Stimulated activated naive CD8-positive, alpha-beta T cell treated with anti-CD3 and anti-CD28 coated beads, Interleukin-15, amount 100 ng/mL, for 72 hours (primary cell): Measurements from ENCODE around the gene EDRF1.
"Not testable (repeated sequence)": the region's sequence is repeated elsewhere in the genome, so short reads cannot be mapped to it uniquely, and the experiment has no call there.

Experiments used
- ATAC-seq: fragments of 150-1000 bp; cut with Tn5 transposase; 2 replicates; pipeline ENCODE4 v1.10.0; 2021; ENCODE audit warnings: mild to moderate bottlenecking, moderate library complexity
- DNase-seq, 2 donors: peaks; one replicate each; pipeline ENCODE4 v3.0.0; 2021 to 2022
- H3K27ac Mint-ChIP-seq, 2 donors: one replicate each; pipeline ENCODE4 v1.8.0; 2022; ENCODE audit warnings: mild to moderate bottlenecking in 2 of 2, mixed read lengths in 2 of 2, moderate library complexity in 2 of 2
- H3K27me3 Mint-ChIP-seq: one replicate; pipeline ENCODE4 v1.8.0; 2022; ENCODE audit warnings: mixed read lengths
- H3K4me1 Mint-ChIP-seq: one replicate; pipeline ENCODE4 v1.8.0; 2022; ENCODE audit warnings: mild to moderate bottlenecking, mixed read lengths
- H3K4me3 Mint-ChIP-seq, 2 donors: one replicate each; pipeline ENCODE4 v1.8.0; 2022; ENCODE audit warnings: mild to moderate bottlenecking in 2 of 2, mixed read lengths in 2 of 2, moderate library complexity in 1 of 2
- H3K9me3 Mint-ChIP-seq, 2 donors: one replicate each; pipeline ENCODE4 v1.8.0; 2022; ENCODE audit warnings: mixed read lengths in 2 of 2

Gene EDRF1

DNA sequence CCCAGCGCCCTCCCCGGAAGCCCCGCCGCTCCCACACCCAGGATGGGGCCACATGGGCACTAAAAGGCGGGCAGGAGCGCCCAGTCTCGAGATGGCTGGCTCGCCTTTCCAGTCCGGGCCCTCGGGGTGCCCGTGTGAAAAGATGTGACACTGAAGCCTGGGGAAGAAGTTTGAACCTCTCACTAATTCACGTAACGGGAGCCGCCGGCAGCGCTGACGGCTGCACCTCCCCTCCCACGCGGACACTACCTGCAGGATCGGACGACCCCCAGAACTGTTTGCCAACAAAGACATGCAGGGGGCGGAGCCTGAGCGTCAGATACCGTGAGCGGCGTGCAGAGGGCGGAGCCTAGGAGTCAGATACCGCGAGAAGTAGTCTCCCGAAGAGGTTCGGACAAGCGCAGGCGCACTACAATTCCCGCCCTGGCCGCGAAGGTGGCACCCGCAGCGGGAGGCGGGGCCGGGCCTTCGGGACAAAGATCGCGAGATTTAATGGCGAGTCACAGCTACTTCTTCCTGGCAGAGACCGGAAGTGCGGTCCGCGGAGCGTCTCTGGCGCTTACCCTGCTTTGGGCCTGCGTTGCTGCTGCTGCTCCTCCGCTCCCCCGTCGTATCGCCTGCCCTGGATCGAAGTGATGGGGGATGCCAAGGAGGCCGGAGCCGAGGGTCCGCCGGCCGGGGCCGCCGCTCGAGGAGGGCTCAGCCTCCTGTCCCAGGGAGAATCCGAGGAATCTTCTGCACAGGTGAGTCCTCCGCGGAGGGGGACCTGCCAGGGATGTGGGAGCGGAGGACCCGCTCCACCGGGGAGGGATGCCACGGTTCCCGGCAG lies at the start of gene EDRF1:
Gene EDRF1, plus strand, starts transcription at position 537 of the 829 bp plus-strand sequence. Its CDS starts 99 bp downstream, at position 636.
- DNase-seq (peak; percentile 99), ATAC-seq (peak; percentile 96)
- Mint-ChIP-seq H3K27ac (peak within 1 kb of the TSS; percentile 99), H3K4me3 (peak within 1 kb of the TSS; percentile 94 to 99), H3K4me1 (peaks cover 28% of the 10 kb centered on the region), H3K9me3 (peaks cover 0 to under 1% of the 10 kb centered on the region in 2 donors), H3K27me3 (no peaks in the 10 kb centered on the region)

GRCh38 chr10:125672884-125673283 lies 46.6 kb upstream of the EDRF1 start:
- H3K27me3 Mint-ChIP-seq = peaks cover 26% of the 10 kb centered on the region

DNA sequence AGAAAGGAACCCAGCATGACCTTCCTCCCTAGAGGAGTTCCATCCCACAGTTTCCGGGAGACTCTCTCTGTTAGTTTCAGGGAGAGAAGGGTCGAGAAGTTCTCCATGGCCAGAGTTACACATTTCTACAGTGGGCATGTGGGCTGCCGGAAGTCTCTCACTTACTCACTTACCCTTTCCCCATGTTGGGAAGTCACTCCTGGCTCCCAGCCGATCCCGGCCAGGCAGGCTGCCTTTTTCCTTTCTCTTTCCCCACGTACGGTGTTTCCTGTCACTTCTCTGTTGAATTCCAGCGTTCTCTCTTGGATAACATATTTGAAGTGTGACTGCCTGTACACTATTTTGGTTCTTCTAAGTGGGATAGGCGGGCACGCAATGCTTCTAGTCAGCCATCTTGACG lies 40.1 kb upstream of the EDRF1 start:
- H3K4me1 Mint-ChIP-seq = no peaks in the 10 kb centered on the region
- DNase-seq (no peak), ATAC-seq (no peak)
- no peak overlapping the region for H3K27ac Mint-ChIP-seq
- no peaks in the 10 kb centered on the region for H3K27me3 Mint-ChIP-seq
- H3K4me3 Mint-ChIP-seq = no peak overlapping the region
- peaks cover 23 to 36% of the 10 kb centered on the region in 2 donors for H3K9me3 Mint-ChIP-seq

More at GRCh38 chr10:125672884-125673283, 46.6 kb upstream of the EDRF1 start:
- no peak overlapping the region for H3K27ac Mint-ChIP-seq
- peaks cover 44% of the 10 kb centered on the region in 2 donors for H3K9me3 Mint-ChIP-seq
- H3K4me1 Mint-ChIP-seq = no peaks in the 10 kb centered on the region
- no peak overlapping the region for H3K4me3 Mint-ChIP-seq
- ATAC-seq (no peak), DNase-seq (no peak)

DNA sequence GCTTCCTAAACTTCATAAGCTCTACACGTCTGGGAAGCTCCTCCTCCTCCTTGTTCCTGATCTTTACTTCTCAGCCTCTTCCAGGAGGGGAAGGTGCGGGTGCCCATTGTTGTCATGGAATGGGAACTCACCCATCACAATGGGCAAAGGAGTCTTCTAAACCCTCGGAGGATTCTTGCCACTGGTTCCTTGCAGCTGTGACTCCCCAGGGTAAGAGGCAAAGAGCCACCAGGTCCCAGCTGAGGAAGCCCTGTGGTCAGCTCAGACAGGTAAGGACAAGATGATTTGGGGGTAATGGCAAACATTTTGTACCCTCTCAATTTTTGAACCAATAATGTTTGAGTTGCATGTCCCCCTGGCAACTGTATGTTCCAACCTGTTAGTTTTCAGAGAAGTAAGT lies 36.4 kb upstream of the EDRF1 start, which contains the start of gene TEX36:
Gene TEX36, minus strand, starts transcription at position 101 of the 400 bp plus-strand sequence. CDS start 174 bp downstream, outside the sequence.
- H3K4me3 Mint-ChIP-seq = no peak within 1 kb of the TSS
- no peak for ATAC-seq
- no peak within 1 kb of the TSS for H3K27ac Mint-ChIP-seq

GRCh38 chr10:125683821-125684220 lies 35.7 kb upstream of the EDRF1 start:
- no peaks in the 10 kb centered on the region for H3K27me3 Mint-ChIP-seq
- no peak overlapping the region for H3K4me3 Mint-ChIP-seq
- H3K27ac Mint-ChIP-seq = no peak overlapping the region
- H3K9me3 Mint-ChIP-seq = peaks cover 5 to 9% of the 10 kb centered on the region in 2 donors
- ATAC-seq = no peak
- no peak for DNase-seq
- no peaks in the 10 kb centered on the region for H3K4me1 Mint-ChIP-seq

More for the DNA sequence above, 36.4 kb upstream of the EDRF1 start, which contains the start of gene TEX36:
- H3K9me3 Mint-ChIP-seq = peaks cover 5 to 15% of the 10 kb centered on the region in 2 donors
- H3K4me1 Mint-ChIP-seq = no peaks in the 10 kb centered on the region
- no peaks in the 10 kb centered on the region for H3K27me3 Mint-ChIP-seq
- DNase-seq = no peak

DNA sequence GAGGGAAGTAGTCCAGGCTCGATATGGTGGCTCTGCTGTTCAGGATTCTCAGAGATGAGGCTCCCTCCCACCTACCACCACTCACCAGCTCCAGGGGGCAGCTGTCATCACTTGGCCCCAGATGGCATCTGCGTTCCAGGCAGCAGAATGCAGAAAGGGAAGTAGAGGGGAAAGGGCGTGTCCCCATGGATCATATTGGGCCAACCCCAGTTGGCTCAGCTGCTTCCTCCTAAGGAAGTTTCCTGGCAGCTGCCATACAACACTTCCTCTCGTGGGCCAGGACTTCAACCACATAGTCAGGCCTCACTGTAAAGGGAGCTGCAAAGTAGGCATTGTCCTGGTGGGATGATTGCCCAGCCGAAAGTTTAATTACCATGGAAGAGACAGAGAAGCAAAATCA lies 34.9 kb upstream of the EDRF1 start:
- DNase-seq (no peak), ATAC-seq (no peak)
- no peak overlapping the region for H3K27ac Mint-ChIP-seq
- peaks cover 4 to 5% of the 10 kb centered on the region in 2 donors for H3K9me3 Mint-ChIP-seq
- H3K4me1 Mint-ChIP-seq = no peaks in the 10 kb centered on the region
- no peaks in the 10 kb centered on the region for H3K27me3 Mint-ChIP-seq
- H3K4me3 Mint-ChIP-seq = no peak overlapping the region

- ATAC-seq = no peak
- Mint-ChIP-seq H3K27me3 (no peaks in the 10 kb centered on the region), H3K9me3 (no peaks in the 10 kb centered on the region), H3K4me1 (peaks cover 6% of the 10 kb centered on the region), H3K27ac (no peak overlapping the region), H3K4me3 (no peak overlapping the region)
- DNase-seq = no peak
Measured at GRCh38 chr10:125687507-125688185, 31.9 kb upstream of the EDRF1 start.

GRCh38 chr10:125689955-125690569 lies 29.4 kb upstream of the EDRF1 start:
- Mint-ChIP-seq H3K9me3 (no peaks in the 10 kb centered on the region), H3K27ac (no peak overlapping the region), H3K4me1 (peaks cover 6% of the 10 kb centered on the region), H3K4me3 (no peak overlapping the region), H3K27me3 (no peaks in the 10 kb centered on the region)
- ATAC-seq (no peak), DNase-seq (no peak)

DNA sequence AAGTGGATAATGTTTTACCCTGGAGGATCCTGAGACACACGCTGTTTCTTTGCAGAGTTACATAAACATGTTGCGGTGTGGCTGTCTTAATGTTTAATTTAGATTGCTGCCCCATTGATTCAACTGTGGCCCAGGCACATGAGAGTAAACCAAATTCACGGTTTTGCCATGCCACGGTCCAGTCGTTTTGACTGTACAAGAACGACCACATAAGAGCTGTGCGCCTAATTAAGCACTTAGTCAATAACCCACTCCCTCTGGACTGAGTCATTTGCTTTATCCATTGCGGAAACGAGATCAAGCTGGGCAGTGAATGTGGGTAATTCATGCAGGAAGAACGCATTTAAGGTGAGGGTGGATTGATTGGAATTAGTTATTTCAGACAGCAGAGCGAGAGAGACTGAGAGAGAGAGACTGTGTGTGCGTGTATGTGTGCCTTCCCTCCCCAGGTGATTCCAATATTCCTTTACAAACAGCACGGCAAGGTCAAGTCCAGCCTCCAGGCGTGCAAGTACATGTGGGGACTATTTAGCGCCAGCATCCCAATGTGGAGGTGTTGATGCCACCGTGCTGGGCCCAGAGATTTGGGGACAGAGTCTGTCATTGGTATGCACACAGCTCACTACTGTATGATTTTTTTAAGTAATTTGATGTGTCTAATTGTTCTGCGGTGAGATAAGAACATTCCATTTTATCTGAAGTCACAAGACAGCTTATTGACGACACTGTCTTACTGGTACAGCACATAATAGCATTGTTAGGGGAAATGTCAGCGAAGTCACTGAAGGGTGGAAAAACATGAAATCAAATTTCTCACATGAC lies 28.1 kb upstream of the EDRF1 start:
- H3K4me1 Mint-ChIP-seq = peaks cover 6% of the 10 kb centered on the region
- no peaks in the 10 kb centered on the region for H3K9me3 Mint-ChIP-seq
- no peak for ATAC-seq
- H3K27me3 Mint-ChIP-seq = no peaks in the 10 kb centered on the region
- H3K4me3 Mint-ChIP-seq = no peak overlapping the region
- no peak for DNase-seq
- H3K27ac Mint-ChIP-seq = no peak overlapping the region

DNA sequence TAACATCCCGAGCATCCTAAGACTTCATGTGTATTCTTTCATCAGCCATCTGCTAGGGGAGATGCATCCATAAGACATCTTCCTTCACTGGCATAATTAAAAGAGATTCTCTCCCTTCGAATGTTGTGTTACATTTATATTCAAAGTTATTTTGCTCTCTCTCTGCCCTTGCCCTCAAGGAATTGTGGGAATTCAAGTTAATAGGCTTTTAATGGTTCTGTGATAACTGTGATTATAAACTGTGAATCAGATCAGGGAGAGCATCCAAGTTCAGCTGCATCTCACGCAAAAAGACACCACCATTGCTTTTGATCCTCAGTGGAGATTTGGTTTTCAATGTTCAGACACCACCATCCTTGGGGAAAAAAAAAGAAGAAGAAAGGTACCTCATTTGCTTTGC lies 27.3 kb upstream of the EDRF1 start:
- Mint-ChIP-seq H3K4me1 (peaks cover 6% of the 10 kb centered on the region), H3K27me3 (no peaks in the 10 kb centered on the region), H3K27ac (peak overlapping the region; percentile 46 to 67), H3K9me3 (no peaks in the 10 kb centered on the region), H3K4me3 (no peak overlapping the region)
- ATAC-seq (no peak), DNase-seq (no peak)

DNA sequence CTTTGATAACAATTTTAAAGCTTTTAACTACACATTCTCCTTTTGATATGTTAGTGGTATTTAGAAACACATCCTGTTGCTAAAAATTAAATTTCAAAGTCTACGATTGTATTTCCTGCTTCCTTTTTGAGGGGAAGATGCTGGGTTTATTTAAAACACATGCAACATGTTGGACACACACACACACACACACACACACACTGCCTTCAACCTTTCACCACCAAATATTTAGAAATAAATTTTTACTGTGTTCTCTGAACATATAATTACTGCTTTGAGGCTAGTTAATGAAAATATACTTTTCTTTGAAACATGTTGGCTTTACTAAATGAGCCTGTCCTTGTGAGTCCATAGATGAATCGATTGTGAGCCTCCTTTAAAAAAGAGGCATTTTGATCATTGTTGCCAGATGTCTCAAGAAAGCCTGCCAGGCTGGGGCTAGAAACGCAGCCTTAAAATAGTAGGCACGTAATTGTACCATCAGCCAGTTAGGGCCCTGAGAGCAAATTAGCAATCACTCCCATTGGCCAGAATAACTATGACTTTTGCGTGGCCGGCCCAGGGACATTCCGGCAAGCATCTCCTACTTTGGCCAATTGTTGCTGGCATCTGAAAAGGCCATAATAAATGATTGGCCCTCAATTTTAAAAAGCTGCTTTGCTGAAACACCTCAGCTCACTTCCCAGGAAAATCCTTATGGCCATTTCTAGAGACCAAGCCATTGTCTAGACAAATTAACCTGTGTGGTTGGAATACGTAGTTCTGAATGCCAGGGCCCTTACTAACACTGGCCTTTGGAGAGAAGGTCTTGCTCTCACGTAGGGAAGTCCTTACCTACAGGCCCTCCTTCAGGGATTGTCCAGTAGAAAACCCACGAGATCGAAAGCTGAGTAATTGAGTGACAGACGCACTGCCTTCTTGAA lies 26.6 kb upstream of the EDRF1 start:
- H3K27me3 Mint-ChIP-seq = no peaks in the 10 kb centered on the region
- no peak overlapping the region for H3K27ac Mint-ChIP-seq
- DNase-seq (no peak), ATAC-seq (no peak)
- peaks cover 6% of the 10 kb centered on the region for H3K4me1 Mint-ChIP-seq
- no peak overlapping the region for H3K4me3 Mint-ChIP-seq
- H3K9me3 Mint-ChIP-seq = no peaks in the 10 kb centered on the region

DNA sequence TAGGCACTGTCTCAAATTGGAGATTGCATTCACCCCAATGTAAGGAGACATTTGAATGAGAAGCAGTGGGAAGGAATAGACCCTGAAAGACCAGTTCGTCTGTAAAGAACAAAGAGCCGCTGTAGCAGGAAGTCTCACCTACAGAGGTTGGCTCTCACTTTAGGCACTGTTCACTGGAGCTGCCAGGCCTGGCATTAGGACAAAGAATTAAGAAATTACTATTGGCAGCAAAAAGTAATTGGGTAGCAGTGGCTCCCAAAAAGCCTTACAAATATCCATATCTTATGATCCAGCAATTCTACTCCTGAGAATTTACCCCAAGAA lies 26.0 kb upstream of the EDRF1 start:
- no peak for DNase-seq
- H3K9me3 Mint-ChIP-seq = no peaks in the 10 kb centered on the region
- peaks cover 6% of the 10 kb centered on the region for H3K4me1 Mint-ChIP-seq
- H3K27ac Mint-ChIP-seq = no peak overlapping the region
- no peaks in the 10 kb centered on the region for H3K27me3 Mint-ChIP-seq
- H3K4me3 Mint-ChIP-seq = no peak overlapping the region
- no peak for ATAC-seq

DNA sequence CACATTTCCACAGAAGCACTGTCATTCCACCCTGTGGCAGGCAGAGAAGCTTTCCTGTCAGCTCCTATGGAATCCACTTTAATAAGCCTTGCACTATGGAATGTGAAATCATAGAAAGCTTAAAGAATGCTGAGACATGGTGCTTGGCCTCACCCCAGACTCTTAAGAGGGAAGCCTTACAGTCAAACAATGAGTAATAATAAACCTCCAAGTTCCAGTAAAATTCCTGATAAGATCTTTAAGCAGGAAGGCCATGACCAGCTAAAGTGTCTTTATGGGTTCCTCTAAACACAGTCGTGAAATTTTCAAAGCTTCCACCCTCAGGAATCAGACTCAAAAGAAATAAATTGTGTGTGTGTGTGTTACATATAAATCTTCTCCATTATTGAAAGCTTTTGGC lies 24.6 kb upstream of the EDRF1 start:
- ATAC-seq = no peak
- DNase-seq = no peak
- no peak overlapping the region for H3K4me3 Mint-ChIP-seq
- no peaks in the 10 kb centered on the region for H3K9me3 Mint-ChIP-seq
- H3K4me1 Mint-ChIP-seq = peaks cover 6% of the 10 kb centered on the region
- no peaks in the 10 kb centered on the region for H3K27me3 Mint-ChIP-seq
- H3K27ac Mint-ChIP-seq = no peak overlapping the region

- not testable (repeated sequence) for H3K4me3 Mint-ChIP-seq, H3K9me3 Mint-ChIP-seq, H3K4me1 Mint-ChIP-seq, H3K27ac Mint-ChIP-seq, H3K27me3 Mint-ChIP-seq, ATAC-seq, DNase-seq
Measured at GRCh38 chr10:125696884-125697283, 22.6 kb upstream of the EDRF1 start.
